HG03196 (cell line): ENCODE data around the gene OR10K2.
"Not testable (repeated sequence)": the region's sequence is repeated elsewhere in the genome, so short reads cannot be mapped to it uniquely, and the experiment has no call there.

Source experiments
- ATAC-seq: cut with Tn5 transposase; IDR thresholded peaks from one replicate; pipeline ENCODE4 v1.9.1; 2021; ENCODE audit not compliant: unreplicated experiment

Gene OR10K2, protein sequence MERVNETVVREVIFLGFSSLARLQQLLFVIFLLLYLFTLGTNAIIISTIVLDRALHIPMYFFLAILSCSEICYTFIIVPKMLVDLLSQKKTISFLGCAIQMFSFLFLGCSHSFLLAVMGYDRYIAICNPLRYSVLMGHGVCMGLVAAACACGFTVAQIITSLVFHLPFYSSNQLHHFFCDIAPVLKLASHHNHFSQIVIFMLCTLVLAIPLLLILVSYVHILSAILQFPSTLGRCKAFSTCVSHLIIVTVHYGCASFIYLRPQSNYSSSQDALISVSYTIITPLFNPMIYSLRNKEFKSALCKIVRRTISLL

DNA sequence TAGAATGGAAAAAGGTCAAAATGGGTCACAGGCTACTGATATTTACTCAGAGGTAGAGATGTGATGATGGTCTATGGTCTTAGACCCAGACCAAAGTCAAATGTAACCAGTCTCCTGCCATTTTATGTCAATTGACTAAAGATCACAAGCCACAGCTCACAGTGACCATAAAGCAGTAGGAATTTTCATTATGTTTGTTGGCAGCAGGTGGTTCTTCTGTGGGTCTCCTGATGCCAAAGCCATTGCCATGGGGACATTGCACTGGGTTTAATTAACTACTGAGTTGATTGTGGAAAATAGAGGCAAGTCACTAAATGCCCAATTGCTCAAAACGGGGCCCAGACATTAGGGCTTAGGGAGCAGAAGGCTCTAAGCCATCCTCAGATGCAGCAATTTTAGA lies at the start of gene OR10K2:
Gene OR10K2 (minus strand): TSS at position 101 of the 400 bp plus-strand sequence. CDS start 5,371 bp downstream, outside the sequence.
- no peak for ATAC-seq

DNA sequence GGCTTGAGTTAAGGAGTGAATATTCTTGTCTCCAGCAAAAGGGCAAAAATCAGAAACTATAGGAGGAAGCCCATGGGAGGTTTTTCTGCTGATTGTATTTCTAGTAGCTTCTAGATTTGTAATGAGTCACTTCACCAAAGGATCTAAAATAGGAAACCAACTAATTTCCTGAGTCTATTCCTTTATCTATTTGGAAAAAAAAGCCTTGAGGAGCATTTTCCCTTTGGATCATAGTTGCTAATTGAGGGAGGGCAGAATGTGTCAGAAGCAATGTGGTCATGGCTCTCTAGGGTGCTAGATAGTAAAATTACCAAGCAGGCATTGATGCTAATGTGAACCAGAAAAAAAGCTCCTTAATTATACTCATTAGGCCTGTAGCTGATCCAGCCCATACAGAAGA lies 45.9 kb upstream of the OR10K2 start, which contains the start of gene OR10R2:
Gene OR10R2 (plus strand): TSS at position 301 of the 400 bp plus-strand sequence. CDS start 106 bp downstream, outside the sequence.
- no peak for ATAC-seq

DNA sequence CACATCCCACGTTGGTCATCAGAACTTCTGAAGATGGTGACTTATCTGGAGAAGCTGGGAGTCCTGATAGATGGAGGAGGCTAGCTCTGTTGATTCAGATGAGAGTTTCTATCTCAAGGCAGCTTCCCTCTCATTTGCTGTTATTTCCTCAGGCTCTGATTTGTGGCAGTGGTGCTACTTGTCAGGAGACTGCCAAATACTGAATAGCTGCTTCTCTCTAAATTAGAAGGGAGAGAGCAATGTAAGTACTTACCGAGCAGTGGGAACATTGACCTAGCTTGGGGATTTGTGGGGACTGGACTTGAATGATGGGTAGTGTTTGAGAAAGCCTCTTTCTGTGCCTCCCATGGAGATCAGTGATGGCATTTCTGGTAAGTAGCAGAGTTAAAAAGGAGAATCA lies 35.5 kb upstream of the OR10K2 start, which contains the start of gene OR10K1:
Gene OR10K1 (plus strand): TSS at position 301 of the 400 bp plus-strand sequence. CDS start 3,728 bp downstream, outside the sequence.
- no peak for ATAC-seq

DNA sequence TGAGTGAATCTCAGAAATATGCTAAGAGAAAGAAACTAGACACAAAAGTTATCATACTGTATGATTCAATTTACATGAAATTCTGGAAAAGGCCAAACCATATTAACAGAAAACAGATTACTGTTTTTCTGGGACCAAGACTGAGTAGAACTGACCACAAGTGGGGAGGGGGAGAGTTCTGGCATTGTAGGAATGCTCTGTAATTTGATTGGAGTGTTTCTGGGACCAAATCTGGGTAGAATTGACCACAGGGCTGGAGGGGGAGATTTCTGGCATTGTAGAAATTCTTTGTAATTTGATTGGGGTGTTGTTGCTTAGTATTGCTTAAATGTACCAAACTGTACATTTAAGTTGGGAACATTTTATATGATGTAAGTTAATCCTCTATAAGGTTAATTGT lies 32.2 kb upstream of the OR10K2 start:
- no peak for ATAC-seq

DNA sequence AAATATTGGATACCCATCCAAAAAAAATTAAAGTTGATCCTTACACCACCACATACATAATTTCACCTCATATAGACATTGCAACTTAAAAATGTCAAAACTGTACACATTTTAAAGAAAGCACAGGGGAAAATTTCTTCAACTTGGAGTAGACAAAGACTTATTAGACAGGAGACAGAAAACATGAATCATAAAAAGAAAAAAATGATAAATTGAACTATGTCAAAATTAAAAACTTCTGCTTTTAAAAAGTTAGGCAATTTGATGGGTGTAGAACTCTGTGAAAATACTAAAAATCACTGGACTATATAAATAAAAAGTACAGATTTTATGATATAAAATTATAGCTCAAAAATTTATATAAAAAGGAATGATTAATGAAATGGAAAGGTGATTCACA lies 31.2 kb upstream of the OR10K2 start:
- no peak for ATAC-seq

DNA sequence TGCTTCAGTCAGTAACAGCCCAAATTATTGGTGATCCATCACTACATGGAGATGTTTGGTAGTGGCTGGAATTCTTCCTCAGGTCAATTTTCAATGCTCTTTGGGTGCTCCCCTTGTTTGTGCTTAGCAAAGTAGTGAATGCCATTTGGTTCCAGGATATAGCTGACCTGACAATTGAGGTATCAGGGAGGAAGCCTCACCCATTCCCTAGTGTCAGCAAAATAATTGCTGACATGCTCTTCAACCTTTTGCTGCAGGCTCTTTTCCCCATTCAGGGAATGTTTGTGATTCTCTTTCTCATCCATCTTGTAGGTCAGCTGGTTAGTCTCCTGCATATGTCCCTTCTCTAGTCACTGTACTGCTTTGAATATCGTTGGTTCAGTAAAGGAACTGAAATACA lies 28.5 kb upstream of the OR10K2 start:
- no peak for ATAC-seq

DNA sequence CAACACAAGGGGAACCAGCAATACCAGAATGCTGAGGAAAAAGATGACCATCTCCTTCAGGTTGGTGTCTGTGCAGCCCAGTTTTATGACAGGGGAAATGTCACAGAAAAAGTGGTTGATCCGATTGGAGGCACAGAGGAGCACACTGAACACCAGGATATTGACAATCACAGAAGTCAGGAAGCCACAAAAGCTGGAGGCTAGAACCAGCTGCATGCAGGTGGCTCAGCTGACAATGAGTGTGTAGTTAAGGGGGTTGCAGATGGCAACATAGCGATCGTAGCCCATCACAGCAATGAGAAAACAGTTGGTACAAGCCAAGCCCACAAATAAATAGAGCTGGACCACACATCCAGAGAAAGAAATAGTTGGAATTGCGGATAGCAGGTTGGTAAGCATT lies 19.3 kb upstream of the OR10K2 start:
- no peak for ATAC-seq

DNA sequence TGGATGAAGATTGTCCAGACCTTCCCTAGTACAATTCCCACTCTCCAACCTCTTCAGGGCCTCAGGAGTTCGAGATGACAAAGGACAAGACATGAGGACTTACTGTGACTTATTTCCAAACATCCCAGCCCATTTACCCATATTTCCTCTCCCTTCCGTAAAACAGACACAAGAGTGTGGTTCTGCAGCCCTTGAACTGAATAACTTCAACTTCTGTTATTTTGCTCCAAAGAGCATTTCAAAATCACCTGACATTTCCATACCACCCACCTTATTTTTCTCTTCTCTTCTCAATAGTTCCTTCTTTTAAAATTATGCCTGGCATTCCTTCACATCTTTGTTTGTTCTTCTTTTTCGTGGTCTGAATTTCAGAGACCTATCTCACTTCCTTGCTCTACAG lies 8.7 kb upstream of the OR10K2 start:
- ATAC-seq: no peak

DNA sequence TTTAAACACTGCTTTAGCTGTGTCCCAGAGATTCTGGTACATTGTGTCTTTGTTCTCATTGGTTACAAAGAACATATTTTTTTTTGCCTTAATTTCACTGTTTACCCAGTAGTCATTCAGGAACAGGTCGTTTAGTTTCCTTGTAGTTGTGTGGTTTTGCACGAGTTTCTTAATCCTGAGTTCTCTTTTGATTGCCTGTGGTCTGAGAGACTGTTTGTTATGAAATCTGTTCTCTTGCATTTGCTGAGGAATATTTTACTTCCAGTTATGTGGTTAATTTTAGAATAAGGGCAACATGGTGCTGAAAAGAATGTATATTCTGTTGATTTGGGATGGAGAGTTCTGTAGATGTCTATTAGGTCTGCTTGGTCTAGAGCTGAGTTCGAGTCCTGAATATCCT lies 4.1 kb upstream of the OR10K2 start:
- not testable (repeated sequence) for ATAC-seq

DNA sequence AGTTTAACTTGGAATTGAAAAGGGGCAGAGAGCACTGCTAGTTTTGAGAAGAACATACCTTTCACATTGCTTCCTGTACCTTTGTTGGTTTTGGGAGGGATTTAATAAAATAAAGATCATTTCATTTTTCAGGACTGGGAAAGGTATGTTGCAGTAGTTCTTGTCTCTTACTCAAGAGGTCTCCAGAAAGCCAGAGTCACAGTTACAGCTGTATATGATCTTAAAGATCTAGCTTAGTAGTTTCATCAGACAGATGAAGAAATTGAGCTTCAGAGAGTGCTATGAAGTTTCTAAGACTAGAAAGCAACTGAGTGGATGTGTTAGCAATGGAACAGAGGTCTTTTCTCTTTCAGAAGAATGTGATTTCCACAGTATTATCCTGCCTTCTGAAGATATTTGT lies 1.0 kb downstream of the OR10K2 start:
- ATAC-seq: no peak

DNA sequence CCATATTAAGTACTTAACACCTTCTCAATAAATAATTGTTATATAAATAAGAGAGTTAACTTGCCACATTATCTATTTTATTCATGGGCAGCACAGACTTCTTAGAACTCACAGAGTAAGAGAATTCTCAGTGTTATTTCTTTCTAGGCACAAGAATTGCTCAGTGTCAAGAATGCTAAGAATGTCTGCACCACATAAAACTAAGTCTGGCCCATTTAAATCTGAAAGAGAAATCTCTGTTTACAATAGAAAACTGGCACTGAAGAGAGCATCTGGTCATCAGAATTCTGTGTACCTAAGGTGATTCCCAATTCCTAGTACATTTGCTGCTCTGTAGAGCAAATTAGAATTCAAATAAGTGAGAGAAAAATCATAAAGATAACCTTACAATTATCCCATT lies 3.8 kb downstream of the OR10K2 start:
- ATAC-seq: no peak

DNA sequence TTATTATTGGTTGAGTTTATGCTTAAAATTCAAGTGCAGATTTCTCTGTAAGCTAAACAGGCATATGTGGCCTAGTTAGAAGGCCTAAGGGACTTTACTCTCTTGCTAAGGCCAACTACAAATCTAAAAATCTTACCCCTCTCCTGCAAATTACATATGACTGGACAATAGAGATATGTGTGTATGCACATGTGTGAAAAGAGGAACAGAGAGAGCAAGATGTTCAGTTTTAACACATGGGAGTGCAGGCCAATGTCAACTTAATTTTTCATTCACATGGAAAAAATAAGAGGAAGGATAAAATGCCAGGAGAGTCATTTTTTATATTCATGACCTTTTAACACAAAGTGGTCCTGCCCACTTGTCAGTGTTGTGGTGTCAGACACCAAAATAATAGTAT lies 8.5 kb downstream of the OR10K2 start:
- ATAC-seq: no peak

DNA sequence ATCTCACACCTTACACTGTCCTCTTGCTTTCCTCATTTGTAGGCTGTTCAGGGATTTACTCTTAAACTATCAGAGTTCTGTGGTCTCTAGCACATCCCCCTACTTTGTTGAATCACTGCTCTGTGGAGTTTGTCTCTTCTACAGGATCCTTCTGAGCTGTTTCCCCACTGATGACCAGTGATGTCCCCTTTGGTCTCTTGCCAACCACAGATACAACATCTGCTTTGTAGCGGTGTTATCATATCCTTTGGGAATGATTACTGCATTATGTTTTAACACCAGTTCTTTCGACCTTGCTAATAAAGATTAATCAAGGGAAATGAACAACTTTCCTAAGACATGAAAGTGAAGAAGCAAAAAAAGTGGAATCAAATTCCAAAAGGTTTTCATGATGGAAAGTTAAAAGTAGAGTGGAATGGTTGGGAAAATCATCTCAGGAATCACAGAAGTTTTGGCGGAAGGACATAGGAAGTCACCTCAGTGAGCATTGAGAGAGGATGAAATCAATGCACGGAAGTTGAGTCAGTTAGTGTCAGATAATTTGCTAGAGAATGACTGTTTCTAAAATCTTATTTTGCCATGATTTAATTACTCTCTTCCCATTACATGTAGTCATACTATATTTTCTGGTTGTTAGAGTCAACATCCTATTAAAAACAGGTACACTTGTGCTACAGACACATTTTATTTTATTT lies 11.2 kb downstream of the OR10K2 start:
- ATAC-seq: no peak

DNA sequence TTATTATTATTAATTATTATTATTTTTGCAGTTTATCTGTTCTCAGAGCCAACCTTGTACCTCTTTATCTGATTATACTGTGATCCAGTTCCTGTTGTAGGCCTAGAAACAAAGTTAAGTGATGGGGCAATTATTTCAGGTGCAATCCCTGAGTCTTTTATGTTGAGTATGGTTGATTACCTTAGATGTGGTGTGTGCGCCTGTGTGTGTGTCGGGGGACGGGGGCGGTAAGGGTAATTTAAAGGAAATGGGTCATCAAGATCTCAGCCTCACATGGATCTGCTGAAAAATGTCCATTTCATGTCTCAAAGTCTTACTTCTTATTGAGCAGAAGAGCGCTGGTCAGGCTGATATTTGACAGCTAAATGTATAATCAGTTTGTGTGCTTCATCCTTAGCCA lies 18.9 kb downstream of the OR10K2 start:
- no peak for ATAC-seq

DNA sequence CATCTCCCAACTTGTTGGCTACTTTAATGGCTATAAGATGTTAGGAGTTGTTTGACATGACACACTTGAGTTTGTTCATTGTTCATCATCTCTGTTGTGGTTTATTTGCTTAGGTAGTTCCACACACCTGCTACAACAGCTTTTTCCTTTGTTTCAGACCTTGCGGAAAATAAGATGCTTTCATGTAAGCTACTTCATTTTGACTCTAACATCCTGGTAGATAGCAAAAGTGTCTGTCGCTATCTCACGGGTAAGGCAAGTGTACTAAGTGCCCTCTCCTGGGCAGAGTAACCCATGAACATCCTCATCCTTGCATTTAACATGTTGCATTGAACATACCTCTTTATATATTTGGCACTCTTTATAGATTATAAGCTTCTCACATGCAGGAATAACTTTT lies 25.2 kb downstream of the OR10K2 start:
- no peak for ATAC-seq

DNA sequence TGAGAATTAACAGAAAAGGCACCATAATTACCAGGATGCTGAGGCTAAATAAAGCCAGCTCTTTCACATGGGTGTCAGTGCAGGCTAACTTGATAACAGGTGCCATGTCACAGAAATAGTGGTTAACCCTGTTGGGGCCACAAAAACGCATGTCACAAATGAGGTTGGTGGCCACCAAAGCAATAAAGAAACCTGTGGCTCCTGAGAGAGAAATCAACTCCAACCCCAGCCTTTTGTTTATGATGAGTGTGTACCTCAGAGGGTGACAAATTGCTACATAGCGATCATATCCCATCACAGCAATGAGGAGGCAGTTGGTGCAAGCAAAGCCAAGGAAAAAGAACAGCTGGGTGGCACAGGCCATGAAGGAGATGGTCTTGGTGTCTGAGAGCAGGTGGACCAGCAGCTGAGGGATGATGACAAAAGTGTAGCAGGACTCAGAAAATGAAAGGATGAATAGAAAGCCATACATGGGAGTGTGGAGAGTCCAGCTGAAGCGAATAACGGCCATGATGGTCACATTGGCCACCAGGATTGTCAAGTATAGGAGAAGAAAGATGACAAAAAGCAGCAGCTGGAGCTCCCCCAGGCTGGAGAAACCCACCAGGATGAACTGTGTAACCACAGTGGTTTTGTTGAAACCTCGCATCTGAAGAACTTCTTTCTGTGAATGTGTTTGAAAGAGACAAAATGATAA lies 27.1 kb downstream of the OR10K2 start, which contains the start of gene OR10T2:
Gene OR10T2 (minus strand): TSS at position 649 of the 697 bp plus-strand sequence. CDS start 0 bp downstream, at position 649.
- no peak for ATAC-seq

DNA sequence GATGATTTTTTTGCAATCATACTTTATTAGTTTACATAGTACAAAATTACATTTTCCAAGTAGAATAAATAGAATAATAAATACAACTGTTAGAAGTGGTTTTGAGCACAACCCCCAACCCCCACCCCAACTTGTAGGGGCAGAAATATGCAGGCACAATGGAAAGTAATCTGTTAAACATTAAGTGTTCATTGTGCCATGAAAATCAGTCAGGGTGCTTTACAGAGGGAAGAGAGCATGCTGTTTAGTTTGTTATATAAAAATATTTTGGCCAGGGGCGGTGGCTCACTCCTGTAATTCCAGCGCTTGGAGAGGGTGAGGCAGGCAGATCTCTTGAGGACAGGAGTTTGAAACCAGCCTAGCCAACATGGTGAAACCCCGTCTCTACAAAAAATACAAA lies 29.4 kb downstream of the OR10K2 start:
- ATAC-seq: no peak

DNA sequence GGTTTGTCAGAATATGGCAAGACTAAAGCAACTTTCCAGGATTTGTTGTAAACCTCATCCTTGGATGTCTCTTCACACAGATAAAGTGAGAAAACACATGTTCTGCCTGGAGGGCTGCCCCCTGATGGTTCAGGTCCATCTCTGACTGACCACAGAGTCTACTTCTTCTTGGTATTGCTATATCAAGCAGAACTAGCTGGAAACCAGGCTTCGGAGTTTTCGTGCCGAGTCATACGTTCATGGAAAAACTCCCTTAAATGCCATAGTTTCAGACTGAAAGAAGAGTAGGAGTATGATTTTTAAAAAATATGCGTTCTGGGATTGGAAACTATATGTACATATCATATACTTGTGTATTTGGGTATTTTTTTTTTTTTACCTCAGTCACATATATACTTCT lies 32.6 kb downstream of the OR10K2 start:
- no peak for ATAC-seq

DNA sequence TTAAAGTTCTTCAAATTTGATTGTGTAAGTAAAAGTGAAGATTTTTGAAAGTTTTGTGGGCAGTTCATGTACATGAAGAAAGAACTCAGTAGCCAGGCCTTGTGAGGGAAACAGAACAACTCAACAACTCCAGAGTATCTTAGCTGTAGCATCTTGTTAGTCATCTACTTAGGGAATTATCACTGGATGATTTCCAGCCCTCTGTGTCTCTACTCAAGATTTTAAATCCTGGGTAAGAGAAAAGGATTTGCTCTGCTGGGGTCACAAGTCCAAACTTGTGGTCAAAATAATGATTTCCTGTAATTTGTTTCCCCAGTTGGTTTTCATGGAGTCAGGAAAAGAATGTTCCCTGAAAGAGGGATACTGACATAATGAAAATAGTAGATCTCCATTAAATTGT lies 34.9 kb downstream of the OR10K2 start:
- no peak for ATAC-seq

DNA sequence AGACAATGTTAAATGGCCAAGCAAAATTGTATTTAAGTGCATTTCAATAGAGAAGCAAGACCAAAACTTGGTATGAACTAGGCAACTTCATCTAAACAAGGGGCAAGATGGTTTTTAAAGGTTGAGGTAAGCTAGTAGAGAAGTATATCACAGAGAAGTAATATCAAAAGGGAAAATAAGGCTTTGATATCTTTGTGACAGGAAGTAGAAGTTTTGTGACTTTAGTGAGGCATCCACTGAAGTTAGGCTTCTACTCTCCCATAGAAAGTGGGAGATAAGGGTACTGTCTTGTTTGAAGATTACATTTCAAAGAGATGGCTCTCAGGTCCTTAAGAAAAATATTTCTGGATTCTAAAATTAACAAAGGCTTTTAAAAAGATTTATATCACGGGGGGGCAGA lies 35.7 kb downstream of the OR10K2 start:
- no peak for ATAC-seq

DNA sequence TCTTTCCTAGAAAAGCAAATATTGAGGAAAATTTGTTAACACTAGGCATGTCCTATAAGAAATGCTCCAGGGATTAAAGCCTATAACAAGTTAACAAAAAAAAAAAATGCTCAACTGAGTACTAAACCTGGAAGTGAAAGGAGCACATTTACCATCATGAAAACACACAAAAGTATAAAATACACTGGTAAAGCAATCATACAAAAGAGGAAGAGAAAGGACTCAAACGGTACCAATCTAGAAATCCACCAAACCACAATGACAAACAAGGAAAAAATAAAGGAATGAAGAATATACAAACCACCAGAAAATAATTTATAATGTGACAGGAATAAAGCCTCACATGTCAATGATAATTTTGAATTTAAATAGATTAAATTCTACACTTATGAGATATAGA lies 51.2 kb downstream of the OR10K2 start:
- ATAC-seq: no peak

DNA sequence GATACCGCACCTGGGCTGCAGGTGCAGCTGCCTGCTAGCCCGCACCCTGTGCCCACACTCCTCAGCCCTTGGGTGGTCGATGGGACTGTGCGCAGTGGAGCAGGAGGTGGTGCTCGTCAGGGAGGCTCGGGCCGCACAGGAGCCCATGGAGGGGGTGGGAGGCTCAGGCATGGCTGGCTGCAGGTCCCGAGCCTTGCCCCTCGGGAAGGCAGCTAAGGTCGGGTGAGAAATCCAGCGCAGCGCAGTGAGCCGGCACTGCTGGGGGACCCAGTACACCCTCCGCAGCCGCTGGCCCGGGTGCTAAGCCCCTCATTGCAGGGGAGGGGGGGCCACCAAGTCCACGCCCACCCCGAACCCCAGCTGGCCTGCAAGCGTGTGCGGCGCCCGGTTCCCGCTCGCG lies 51.9 kb downstream of the OR10K2 start:
- ATAC-seq: not testable (repeated sequence)
